HG03280 (cell line): ENCODE measurements around the gene ZNF799.
"Not testable (repeated sequence)": the region's sequence is repeated elsewhere in the genome, so short reads cannot be mapped to it uniquely, and the experiment has no call there.

Experiments used
- ATAC-seq: cut with Tn5 transposase; IDR thresholded peaks from one replicate; pipeline ENCODE4 v1.9.1; 2021; ENCODE audit warnings: mild to moderate bottlenecking, moderate library complexity; ENCODE audit not compliant: unreplicated experiment

Gene ZNF799

DNA sequence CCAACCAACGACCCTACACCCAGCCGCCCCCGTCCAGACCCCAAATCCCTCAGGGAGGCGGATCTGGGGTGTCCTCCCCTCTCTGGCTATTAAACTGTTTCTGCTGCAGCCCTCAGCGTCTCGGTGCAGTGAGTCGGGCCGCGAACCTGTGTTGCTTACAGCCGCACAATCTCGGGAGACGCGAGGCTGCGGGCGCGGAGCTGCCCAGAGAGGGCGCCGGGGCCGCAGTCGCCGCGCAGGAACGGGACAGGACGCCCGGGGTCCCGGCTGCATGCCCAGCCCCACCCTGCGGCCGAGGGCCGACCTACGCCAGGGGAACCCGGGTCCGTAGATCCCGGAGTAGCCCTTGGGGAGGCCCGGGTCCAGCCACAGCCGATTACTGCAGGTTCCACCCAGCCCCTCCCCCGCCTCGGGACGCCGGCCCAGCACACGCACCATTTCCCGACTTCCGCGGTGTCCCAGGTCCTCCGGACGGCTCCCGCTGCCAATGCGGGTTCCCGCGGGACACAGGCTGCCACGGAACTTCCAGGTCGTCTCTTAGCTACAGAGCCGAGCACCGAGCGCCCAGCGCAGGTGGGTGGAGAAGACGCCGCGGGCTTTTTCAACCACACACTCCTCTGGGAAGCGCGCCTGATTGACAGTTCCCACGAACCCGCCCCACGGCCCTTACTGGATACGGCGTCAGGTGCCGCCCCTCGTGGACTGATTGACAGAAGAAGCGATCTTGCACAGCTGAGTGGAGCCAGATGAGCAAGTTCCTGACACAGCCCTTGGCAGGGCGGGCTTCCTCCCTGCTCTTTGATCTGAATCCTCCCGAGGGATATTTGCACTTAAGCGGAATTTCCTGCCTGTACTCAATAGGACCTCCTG is at the start of gene ZNF799:
TSS of gene ZNF799 (minus strand) at position 639 of the 870 bp plus-strand sequence. CDS start at position 438, 201 bp downstream.
- peak; percentile 88 for ATAC-seq

- no peak for ATAC-seq
Observed at GRCh38 chr19:12450844-12451243, 49.8 kb upstream of the ZNF799 start.

GRCh38 chr19:12448808-12449207 is 47.7 kb upstream of the ZNF799 start:
- ATAC-seq, result no peak

DNA sequence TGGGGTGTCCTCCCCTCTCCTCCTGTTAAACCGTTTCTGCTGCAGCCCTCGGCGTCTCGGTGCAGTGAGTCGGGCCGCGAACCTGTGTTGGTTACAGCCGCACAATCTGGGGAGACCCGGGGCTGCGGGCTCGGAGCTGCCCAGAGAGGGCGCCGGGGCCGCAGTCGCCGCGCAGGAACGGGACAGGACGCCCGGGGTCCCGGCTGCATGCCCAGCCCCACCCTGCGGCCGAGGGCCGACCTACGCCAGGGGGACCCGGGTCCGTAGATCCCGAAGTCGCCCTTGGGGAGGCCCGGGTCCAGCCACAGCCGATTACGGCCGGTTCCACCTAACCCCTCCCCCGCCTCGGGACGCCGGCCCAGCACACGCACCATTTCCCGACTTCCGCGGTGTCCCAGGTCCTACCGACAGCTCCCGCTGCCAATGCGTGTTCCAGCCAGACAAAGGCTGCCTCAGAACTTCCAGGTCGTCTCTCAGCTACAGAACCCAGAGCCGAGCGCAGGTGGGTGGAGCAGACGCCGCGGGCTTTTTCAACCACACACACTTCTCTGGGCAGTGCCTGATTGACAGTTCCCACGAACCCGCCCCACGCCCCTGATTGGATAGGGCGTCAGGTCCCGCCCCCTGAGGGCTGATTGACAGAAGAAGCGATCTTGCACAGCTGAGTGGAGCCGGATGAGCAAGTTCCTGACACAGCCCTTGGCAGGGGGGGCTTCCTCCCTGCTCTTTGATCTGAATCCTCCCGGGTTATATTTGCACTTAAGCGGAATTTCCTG is 39.7 kb upstream of the ZNF799 start, which contains the start of gene ZNF443:
TSS of gene ZNF443 (minus strand) at position 481 of the 776 bp plus-strand sequence. CDS start at position 374, 107 bp downstream.
- peak; percentile 99 for ATAC-seq

GRCh38 chr19:12439686-12440540 is 38.8 kb upstream of the ZNF799 start:
- peak; percentile 14 for ATAC-seq

DNA sequence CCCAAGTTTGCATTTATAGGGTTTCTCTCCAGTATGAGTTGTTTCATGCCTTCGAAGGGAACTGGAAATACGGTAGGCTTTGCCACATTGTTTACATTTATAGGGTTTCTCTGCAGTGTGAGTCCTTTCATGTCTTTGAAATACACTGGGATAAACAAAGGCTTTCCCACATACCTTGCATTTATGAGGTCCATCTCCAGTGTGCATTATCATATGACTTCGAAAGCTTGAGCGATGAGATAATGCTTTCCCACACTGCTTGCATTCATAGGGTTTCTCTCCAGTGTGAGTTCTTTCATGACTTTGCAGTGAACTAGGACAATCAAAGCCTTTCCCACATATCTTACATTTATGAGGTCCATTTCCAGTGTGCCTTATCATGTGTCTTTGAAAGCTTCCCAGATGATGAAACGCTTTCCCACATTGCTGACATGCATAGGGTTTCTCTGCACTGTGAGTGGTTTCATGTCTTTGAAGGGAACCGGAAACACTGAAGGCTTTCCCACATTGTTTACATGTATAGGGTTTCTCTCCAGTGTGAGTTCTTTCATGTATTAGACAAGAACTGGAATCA is 29.7 kb upstream of the ZNF799 start:
- not testable (repeated sequence) for ATAC-seq

GRCh38 chr19:12425888-12426274 is 24.8 kb upstream of the ZNF799 start:
- no peak for ATAC-seq

GRCh38 chr19:12425236-12425887 is 24.3 kb upstream of the ZNF799 start:
- no peak for ATAC-seq

- ATAC-seq, result not testable (repeated sequence)
Observed at GRCh38 chr19:12417273-12417672, 16.2 kb upstream of the ZNF799 start.

DNA sequence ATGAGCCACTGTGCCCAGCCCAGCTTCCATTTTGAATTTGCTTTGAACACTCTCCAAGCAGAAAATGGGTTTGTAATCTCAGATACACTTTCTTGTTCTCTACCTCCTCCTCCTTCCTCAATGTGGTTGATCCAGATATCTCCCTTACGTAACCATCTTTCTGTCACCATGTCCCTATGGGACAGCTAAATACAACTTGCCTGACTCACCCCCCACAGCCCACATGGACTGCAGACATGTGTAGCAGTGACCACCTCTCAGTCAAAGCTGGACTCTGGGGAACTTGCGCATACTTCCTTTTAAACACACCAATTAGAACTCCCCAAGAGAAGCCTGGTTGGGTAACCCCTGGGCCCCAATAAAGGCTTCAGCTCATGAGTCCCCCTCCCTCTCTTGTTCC is 10.8 kb upstream of the ZNF799 start:
- ATAC-seq, result no peak

GRCh38 chr19:12399901-12400632 is 1.0 kb downstream of the ZNF799 start:
- ATAC-seq, result peak; percentile 26

DNA sequence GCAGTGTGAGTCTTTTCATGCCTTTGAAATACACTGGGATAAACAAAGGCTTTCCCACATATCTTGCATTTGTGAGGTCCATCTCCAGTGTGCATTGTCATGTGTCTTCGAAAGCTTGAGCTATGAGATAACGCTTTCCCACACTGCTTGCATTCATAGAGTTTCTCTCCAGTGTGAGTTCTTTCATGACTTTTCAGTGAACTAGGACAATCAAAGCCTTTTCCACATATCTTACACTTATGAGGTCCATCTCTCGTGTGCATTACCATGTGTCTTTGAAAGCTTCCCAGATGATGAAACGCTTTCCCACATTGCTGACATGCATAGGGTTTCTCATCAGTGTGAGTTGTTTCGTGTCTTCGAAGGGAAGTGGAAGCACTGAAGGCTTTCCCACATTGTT is 9.9 kb downstream of the ZNF799 start:
- not testable (repeated sequence) for ATAC-seq

DNA sequence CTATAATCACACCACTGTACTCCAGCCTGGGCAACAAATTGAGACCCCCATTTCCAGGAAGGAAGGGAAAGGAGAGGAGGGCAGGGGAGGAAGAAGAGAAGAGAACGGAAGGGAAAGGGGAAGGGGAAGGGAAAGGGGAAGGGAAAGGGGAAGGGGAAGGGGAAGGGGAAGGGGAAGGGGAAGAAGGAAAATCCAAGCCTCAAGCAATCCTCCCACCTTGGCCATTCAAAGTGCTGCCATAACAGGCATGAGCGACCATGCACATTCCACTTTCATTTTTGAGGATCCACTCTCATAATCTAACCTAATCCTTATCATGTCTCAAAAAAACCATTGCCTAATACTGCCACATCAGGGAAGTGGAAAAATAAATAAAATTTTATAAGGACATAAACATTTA is 14.7 kb downstream of the ZNF799 start:
- not testable (repeated sequence) for ATAC-seq

- no peak for ATAC-seq
Observed at GRCh38 chr19:12380444-12380737, 20.7 kb downstream of the ZNF799 start.

GRCh38 chr19:12379732-12380443 is 21.2 kb downstream of the ZNF799 start:
- no peak for ATAC-seq

- no peak for ATAC-seq
Observed at GRCh38 chr19:12374026-12374425, 27.0 kb downstream of the ZNF799 start.

GRCh38 chr19:12365236-12366162 is 35.6 kb downstream of the ZNF799 start, which contains the start of gene ZNF442:
ZNF442 (minus strand) TSS chr19:12365683; CDS start chr19:12363631, 2,052 bp downstream.
- peak; percentile 92 for ATAC-seq
